Measurements from ENCODE around the gene KHDRBS1.
"Not testable (repeated sequence)": the region's sequence is repeated elsewhere in the genome, so short reads cannot be mapped to it uniquely, and the experiment has no call there.

The KHDRBS1 gene

GRCh38 chr1:32012709-32013385, 821 bp upstream of the KHDRBS1 start:
- no peak for DNase-seq
- ATAC-seq = no peak

GRCh38 chr1:32014199-32014947, 705 bp downstream of the KHDRBS1 start:
- ATAC-seq = peak; percentile 20

GRCh38 chr1:32014948-32015273, 1.2 kb downstream of the KHDRBS1 start:
- DNase-seq = no peak
- no peak for ATAC-seq

More at GRCh38 chr1:32014199-32014947, 705 bp downstream of the KHDRBS1 start:
- DNase-seq = peak; percentile 49

DNA sequence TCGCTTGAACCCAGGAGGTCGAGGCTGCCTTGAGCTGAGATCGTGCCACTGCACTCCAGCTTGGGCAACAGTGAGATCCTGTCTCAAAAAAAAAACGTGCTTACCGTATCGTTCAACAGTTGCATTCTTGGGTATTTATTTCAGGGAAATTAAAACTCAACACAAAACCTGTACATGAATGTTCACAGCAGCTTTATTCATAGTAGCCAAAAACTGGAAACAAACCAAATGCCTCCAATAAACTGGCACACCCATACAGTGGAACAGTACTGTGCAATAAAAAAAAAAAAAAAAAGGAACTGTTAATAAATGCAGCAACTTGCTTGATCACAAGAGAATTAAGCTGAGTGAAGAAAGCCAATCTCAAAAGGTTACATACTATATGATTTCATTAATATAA, 6.7 kb downstream of the KHDRBS1 start:
- ATAC-seq (no peak), DNase-seq (no peak)

GRCh38 chr1:32021574-32022018, 7.9 kb downstream of the KHDRBS1 start:
- DNase-seq, ATAC-seq: not testable (repeated sequence)

GRCh38 chr1:32023351-32023750, 9.7 kb downstream of the KHDRBS1 start:
- no peak for ATAC-seq
- DNase-seq = no peak

- no peak for ATAC-seq
- DNase-seq = no peak
Measured at GRCh38 chr1:32025515-32025914, 11.8 kb downstream of the KHDRBS1 start.

DNA sequence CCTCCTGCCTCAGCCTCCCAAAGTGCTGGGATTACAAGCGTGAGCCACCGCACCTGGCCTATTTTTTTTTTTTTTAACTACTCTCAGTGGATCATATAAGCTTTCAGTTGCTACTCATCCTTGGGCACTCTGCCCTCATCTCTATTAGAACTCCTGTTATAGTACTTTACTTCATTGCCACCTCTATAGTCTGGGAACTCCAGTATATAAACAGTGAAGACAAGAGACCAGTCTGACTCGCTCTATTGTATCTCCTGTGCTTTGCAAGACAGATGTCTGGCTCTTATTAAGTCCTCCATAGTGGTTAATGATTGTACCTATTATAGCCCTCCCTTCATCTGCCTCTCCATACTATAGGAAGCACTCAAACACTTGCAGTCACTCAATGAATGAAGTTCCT, 15.1 kb downstream of the KHDRBS1 start:
- DNase-seq (no peak), ATAC-seq (no peak)

GRCh38 chr1:32031578-32032274, 18.1 kb downstream of the KHDRBS1 start:
- no peak for DNase-seq
- ATAC-seq = no peak

DNA sequence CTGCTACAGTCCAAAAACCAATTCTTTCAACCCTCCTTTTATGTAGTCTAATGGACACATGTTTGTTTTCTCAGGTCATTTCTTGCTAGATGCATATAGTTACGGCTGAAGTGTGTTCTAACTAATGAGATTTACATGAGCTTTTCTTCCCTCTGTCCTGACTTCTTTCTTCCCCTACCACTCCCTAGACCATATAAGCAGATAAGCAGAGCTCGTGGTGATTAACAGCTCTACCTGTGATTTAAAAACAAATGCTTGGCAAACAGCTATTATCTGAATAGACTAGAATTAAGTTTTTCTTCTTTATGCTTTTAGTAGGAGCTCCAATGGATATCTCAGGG, 18.6 kb downstream of the KHDRBS1 start:
- DNase-seq (no peak), ATAC-seq (no peak)

GRCh38 chr1:32035119-32035518, 21.5 kb downstream of the KHDRBS1 start:
- DNase-seq = no peak
- ATAC-seq = no peak

- DNase-seq (no peak), ATAC-seq (no peak)
Measured at GRCh38 chr1:32040711-32041110, 27.0 kb downstream of the KHDRBS1 start.

GRCh38 chr1:32042330-32042729, 28.7 kb downstream of the KHDRBS1 start:
- ATAC-seq (no peak), DNase-seq (no peak)

- DNase-seq (no peak), ATAC-seq (no peak)
Measured at GRCh38 chr1:32044234-32044633, 30.6 kb downstream of the KHDRBS1 start.

- DNase-seq (no peak), ATAC-seq (no peak)
Measured at GRCh38 chr1:32045772-32046171, 32.1 kb downstream of the KHDRBS1 start.

DNA sequence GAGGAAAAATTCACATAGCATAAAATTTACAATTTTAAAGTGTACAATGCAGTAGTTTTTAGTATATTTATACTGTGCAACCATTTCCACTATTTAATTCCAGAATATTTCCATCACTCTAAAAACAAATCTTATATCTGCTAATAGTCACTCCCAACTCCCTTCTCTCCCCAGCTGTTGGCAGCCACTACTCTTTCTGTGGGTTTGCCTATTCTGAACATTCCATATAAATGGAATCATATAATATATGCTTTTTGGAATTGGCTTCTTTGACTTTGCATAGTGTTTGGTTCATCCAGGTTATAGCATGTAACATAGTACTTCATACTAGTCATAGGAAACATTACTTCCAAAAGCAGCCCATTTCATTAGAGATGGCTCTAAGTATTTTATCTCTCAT, 34.0 kb downstream of the KHDRBS1 start:
- DNase-seq (no peak), ATAC-seq (no peak)

- no peak for ATAC-seq
- no peak for DNase-seq
Measured at GRCh38 chr1:32048440-32048839, 34.8 kb downstream of the KHDRBS1 start.

- no peak for DNase-seq
- ATAC-seq = no peak
Measured at GRCh38 chr1:32051706-32052105, 38.0 kb downstream of the KHDRBS1 start.

DNA sequence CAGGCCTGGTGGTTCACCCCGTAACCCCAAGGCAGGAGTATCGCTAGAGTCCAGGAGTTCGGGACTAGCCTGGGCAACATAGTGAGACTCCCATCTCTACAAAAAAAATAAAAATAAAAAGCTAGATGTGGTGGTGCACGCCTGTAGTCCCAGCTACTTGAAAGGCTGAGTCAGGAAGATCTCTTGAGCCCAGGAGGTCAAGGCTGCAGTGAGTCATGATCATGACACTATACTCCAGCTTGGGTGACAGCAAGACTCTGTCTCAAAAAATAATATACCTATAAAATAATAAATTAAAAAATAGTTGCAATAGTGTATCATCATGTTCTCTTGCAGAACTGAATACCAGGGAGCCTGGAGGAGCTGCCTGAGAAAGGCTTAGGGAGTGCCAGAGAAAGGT, 39.2 kb downstream of the KHDRBS1 start:
- no peak for ATAC-seq
- no peak for DNase-seq

GRCh38 chr1:32055416-32055815, 41.7 kb downstream of the KHDRBS1 start:
- DNase-seq (no peak), ATAC-seq (no peak)

DNA sequence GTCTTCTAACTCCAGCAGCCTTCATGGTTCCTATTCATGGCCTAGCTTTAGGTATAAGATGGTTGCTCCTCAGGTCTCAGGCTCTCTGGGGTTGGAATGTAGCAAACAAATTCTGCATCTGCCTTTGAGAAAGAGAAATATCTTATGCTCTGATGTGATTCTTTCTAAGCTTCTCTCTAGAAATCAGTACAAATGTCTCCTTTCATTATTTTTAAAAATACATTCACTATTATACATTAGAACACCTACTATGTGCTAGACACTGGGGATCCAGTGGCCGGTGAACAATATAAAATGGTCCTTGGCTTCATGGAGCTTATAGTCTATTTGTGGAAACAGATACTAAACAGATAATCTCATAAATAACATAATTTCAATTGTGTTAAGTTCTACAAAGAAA, 42.9 kb downstream of the KHDRBS1 start:
- no peak for ATAC-seq
- no peak for DNase-seq

- ATAC-seq = no peak
- no peak for DNase-seq
Measured at GRCh38 chr1:32060914-32061313, 47.2 kb downstream of the KHDRBS1 start.

- DNase-seq (no peak), ATAC-seq (no peak)
Measured at GRCh38 chr1:32062867-32063230, 49.2 kb downstream of the KHDRBS1 start.

- DNase-seq (no peak), ATAC-seq (no peak)
Measured at GRCh38 chr1:32063261-32063681, 49.6 kb downstream of the KHDRBS1 start.

Data from stimulated activated naive CD8-positive, alpha-beta T cell treated with anti-CD3 and anti-CD28 coated beads, Interleukin-15, Interleukin-2, amounts not matched to agents 100 U/mL and 50 U/mL, for 24 hours (primary cell).